ENCODE data around the gene SRBD1.

The SRBD1 gene

DNA sequence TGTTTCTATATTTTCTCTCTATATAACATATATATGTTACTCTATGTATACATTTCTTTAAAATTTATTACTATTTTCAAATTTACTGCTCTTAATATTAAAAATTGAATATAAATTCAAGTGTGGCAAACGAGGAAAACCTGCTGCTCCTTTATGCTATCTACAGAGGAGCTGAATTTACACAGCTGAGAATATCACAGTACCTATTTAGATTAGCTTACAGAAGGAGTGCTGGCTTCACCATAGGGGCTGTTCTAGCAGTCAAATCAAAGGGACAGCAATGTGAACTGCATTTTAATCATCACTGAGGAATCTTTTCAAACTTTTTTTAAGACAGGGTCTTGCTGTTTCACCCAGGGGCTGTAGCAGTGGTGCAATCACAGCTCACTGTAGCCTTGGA, 213.8 kb downstream of the SRBD1 start:
- Histone ChIP-seq H2AFZ (ENCODE audit: low read depth, low read length) (no peak overlapping the region), H3K9me3 (ENCODE audit: low read length) (no peaks in the 10 kb centered on the region), H3K36me3 (ENCODE audit: insufficient read depth, low read length) (peaks cover 3% of the 10 kb centered on the region), H3K4me3 (ENCODE audit: low read length) (no peak overlapping the region), H3K4me1 (ENCODE audit: insufficient read depth, low read length) (no peaks in the 10 kb centered on the region), H3K27me3 (ENCODE audit: insufficient read depth, low read length) (no peaks in the 10 kb centered on the region)

GRCh38 chr2:45396671-45397070, 214.4 kb downstream of the SRBD1 start:
- H3K36me3 ChIP-seq (ENCODE audit: insufficient read depth, low read length) = peaks cover 3% of the 10 kb centered on the region
- H3K4me1 ChIP-seq (ENCODE audit: insufficient read depth, low read length) = no peaks in the 10 kb centered on the region
- no peak overlapping the region for H3K4me3 ChIP-seq (ENCODE audit: low read length)
- H3K9me3 ChIP-seq (ENCODE audit: low read length) = no peaks in the 10 kb centered on the region
- H3K27me3 ChIP-seq (ENCODE audit: insufficient read depth, low read length) = no peaks in the 10 kb centered on the region
- no peak overlapping the region for H2AFZ ChIP-seq (ENCODE audit: low read depth, low read length)

- no peak overlapping the region for H3K4me3 ChIP-seq (ENCODE audit: low read length)
- peaks cover 3% of the 10 kb centered on the region for H3K36me3 ChIP-seq (ENCODE audit: insufficient read depth, low read length)
- no peak overlapping the region for H2AFZ ChIP-seq (ENCODE audit: low read depth, low read length)
- no peaks in the 10 kb centered on the region for H3K27me3 ChIP-seq (ENCODE audit: insufficient read depth, low read length)
- H3K9me3 ChIP-seq (ENCODE audit: low read length) = no peaks in the 10 kb centered on the region
- peaks cover 2% of the 10 kb centered on the region for H3K4me1 ChIP-seq (ENCODE audit: insufficient read depth, low read length)
Measured at GRCh38 chr2:45394842-45395241, 216.2 kb downstream of the SRBD1 start.

DNA sequence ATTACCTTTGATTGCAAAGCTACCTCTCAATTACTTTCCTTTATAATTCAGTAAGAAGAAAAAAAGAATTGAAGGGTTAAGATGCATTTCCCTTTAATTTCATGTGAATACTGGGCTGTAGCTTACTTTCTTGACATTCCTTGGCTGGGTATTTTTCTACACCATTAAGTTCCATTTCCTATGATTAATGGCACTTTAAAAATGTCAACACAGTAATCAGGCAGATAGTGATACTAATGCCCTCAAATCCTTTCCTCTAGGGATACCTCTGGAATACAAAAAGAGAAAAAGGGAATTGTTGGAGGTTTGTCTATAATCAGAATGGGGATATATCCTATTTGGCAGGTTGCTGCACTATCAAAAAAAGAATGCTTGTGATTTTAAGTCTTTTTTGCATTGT, 216.9 kb downstream of the SRBD1 start:
- no peaks in the 10 kb centered on the region for H3K9me3 ChIP-seq (ENCODE audit: low read length)
- H2AFZ ChIP-seq (ENCODE audit: low read depth, low read length) = no peak overlapping the region
- H3K4me3 ChIP-seq (ENCODE audit: low read length) = no peak overlapping the region
- H3K36me3 ChIP-seq (ENCODE audit: insufficient read depth, low read length) = peaks cover 6% of the 10 kb centered on the region
- peaks cover 2% of the 10 kb centered on the region for H3K4me1 ChIP-seq (ENCODE audit: insufficient read depth, low read length)
- no peaks in the 10 kb centered on the region for H3K27me3 ChIP-seq (ENCODE audit: insufficient read depth, low read length)

- Histone ChIP-seq H3K27me3 (ENCODE audit: insufficient read depth, low read length) (no peaks in the 10 kb centered on the region), H3K4me3 (ENCODE audit: low read length) (no peak overlapping the region), H3K4me1 (ENCODE audit: insufficient read depth, low read length) (peaks cover 2% of the 10 kb centered on the region), H2AFZ (ENCODE audit: low read depth, low read length) (no peak overlapping the region), H3K36me3 (ENCODE audit: insufficient read depth, low read length) (peaks cover 21% of the 10 kb centered on the region), H3K9me3 (ENCODE audit: low read length) (no peaks in the 10 kb centered on the region)
Measured at GRCh38 chr2:45391866-45392265, 219.2 kb downstream of the SRBD1 start.

GRCh38 chr2:45390861-45391260, 220.2 kb downstream of the SRBD1 start:
- H3K9me3 ChIP-seq (ENCODE audit: low read length) = no peaks in the 10 kb centered on the region
- no peak overlapping the region for H2AFZ ChIP-seq (ENCODE audit: low read depth, low read length)
- H3K4me3 ChIP-seq (ENCODE audit: low read length) = no peak overlapping the region
- peaks cover 21% of the 10 kb centered on the region for H3K36me3 ChIP-seq (ENCODE audit: insufficient read depth, low read length)
- H3K27me3 ChIP-seq (ENCODE audit: insufficient read depth, low read length) = no peaks in the 10 kb centered on the region
- peaks cover 2% of the 10 kb centered on the region for H3K4me1 ChIP-seq (ENCODE audit: insufficient read depth, low read length)

- H3K9me3 ChIP-seq (ENCODE audit: low read length) = no peaks in the 10 kb centered on the region
- peaks cover 2% of the 10 kb centered on the region for H3K4me1 ChIP-seq (ENCODE audit: insufficient read depth, low read length)
- peaks cover 21% of the 10 kb centered on the region for H3K36me3 ChIP-seq (ENCODE audit: insufficient read depth, low read length)
- H2AFZ ChIP-seq (ENCODE audit: low read depth, low read length) = no peak overlapping the region
- no peak overlapping the region for H3K4me3 ChIP-seq (ENCODE audit: low read length)
- no peaks in the 10 kb centered on the region for H3K27me3 ChIP-seq (ENCODE audit: insufficient read depth, low read length)
Measured at GRCh38 chr2:45390441-45390840, 220.6 kb downstream of the SRBD1 start.

GRCh38 chr2:45388541-45389100, 222.4 kb downstream of the SRBD1 start:
- peaks cover 2% of the 10 kb centered on the region for H3K4me1 ChIP-seq (ENCODE audit: insufficient read depth, low read length)
- H3K9me3 ChIP-seq (ENCODE audit: low read length) = no peaks in the 10 kb centered on the region
- H3K36me3 ChIP-seq (ENCODE audit: insufficient read depth, low read length) = peaks cover 21% of the 10 kb centered on the region
- H3K4me3 ChIP-seq (ENCODE audit: low read length) = no peak overlapping the region
- no peak overlapping the region for H2AFZ ChIP-seq (ENCODE audit: low read depth, low read length)
- H3K27me3 ChIP-seq (ENCODE audit: insufficient read depth, low read length) = no peaks in the 10 kb centered on the region

DNA sequence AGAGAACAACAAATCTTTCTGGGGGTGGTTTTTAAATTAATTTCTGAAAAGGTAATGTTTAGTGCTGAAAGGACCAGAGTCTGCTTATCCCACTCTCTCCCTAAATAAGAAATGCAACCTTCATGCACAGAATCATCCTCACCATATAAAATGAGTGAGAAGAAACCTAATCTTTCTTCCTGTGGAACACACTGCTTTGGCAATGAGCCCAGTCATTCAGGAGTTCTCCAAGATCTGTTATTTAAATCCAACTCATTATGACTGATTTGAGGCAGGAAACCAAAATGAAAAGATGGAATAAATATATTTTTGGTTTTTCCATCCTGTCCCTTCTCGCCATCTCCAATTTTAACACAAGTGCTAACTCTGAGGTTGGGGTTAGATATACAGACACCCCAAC, 228.3 kb downstream of the SRBD1 start:
- H3K27me3 ChIP-seq (ENCODE audit: insufficient read depth, low read length) = no peaks in the 10 kb centered on the region
- H3K36me3 ChIP-seq (ENCODE audit: insufficient read depth, low read length) = peaks cover 5% of the 10 kb centered on the region
- no peaks in the 10 kb centered on the region for H3K4me1 ChIP-seq (ENCODE audit: insufficient read depth, low read length)
- H3K9me3 ChIP-seq (ENCODE audit: low read length) = no peaks in the 10 kb centered on the region
- H2AFZ ChIP-seq (ENCODE audit: low read depth, low read length) = no peak overlapping the region
- no peak overlapping the region for H3K4me3 ChIP-seq (ENCODE audit: low read length)

DNA sequence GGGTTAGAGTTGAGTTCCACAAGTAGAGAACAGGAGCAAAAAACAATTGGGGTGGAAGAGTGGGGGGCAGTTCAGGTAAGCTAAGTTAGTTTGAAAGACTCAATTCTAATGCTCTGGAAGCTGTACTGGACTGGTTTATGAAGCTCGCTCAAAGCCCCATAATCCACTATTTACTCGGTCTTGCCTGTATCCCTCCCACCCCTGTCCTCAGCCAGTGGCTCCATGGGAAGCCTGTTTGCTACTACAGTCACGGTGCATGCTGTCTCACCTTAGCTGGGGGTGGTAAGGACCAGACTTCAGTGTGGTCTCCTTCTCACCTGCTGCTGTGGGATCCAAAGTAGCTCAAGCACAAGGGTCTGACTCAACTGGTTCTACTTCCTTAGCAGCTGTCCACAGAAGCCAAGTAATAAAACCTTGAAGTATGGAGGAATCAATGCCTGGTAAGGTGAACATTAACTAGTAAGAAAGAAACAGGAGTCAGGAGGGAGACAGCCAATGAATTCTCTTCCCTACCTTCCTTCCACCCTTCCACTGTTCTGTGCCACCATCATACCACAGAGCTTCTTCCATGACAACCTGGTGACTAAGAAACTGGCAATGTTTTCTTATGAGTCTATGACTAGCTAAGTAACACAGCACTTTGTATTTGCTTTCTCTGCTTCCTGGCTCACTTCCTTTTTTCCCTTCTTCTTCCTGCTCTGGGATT, 230.8 kb downstream of the SRBD1 start:
- H3K4me3 ChIP-seq (ENCODE audit: low read length) = no peak overlapping the region
- no peak overlapping the region for H2AFZ ChIP-seq (ENCODE audit: low read depth, low read length)
- no peaks in the 10 kb centered on the region for H3K4me1 ChIP-seq (ENCODE audit: insufficient read depth, low read length)
- no peaks in the 10 kb centered on the region for H3K9me3 ChIP-seq (ENCODE audit: low read length)
- no peaks in the 10 kb centered on the region for H3K36me3 ChIP-seq (ENCODE audit: insufficient read depth, low read length)
- no peaks in the 10 kb centered on the region for H3K27me3 ChIP-seq (ENCODE audit: insufficient read depth, low read length)

GRCh38 chr2:45379399-45380087, 231.5 kb downstream of the SRBD1 start:
- Histone ChIP-seq H3K4me1 (ENCODE audit: insufficient read depth, low read length) (no peaks in the 10 kb centered on the region), H3K36me3 (ENCODE audit: insufficient read depth, low read length) (no peaks in the 10 kb centered on the region), H2AFZ (ENCODE audit: low read depth, low read length) (no peak overlapping the region), H3K9me3 (ENCODE audit: low read length) (no peaks in the 10 kb centered on the region), H3K4me3 (ENCODE audit: low read length) (no peak overlapping the region), H3K27me3 (ENCODE audit: insufficient read depth, low read length) (no peaks in the 10 kb centered on the region)

GRCh38 chr2:45373534-45373933, 237.5 kb downstream of the SRBD1 start:
- H2AFZ ChIP-seq (ENCODE audit: low read depth, low read length) = no peak overlapping the region
- H3K9me3 ChIP-seq (ENCODE audit: low read length) = no peaks in the 10 kb centered on the region
- H3K4me1 ChIP-seq (ENCODE audit: insufficient read depth, low read length) = no peaks in the 10 kb centered on the region
- H3K27me3 ChIP-seq (ENCODE audit: insufficient read depth, low read length) = no peaks in the 10 kb centered on the region
- no peaks in the 10 kb centered on the region for H3K36me3 ChIP-seq (ENCODE audit: insufficient read depth, low read length)
- H3K4me3 ChIP-seq (ENCODE audit: low read length) = no peak overlapping the region

GRCh38 chr2:45370369-45370768, 240.7 kb downstream of the SRBD1 start:
- no peaks in the 10 kb centered on the region for H3K9me3 ChIP-seq (ENCODE audit: low read length)
- H3K4me3 ChIP-seq (ENCODE audit: low read length) = no peak overlapping the region
- H3K4me1 ChIP-seq (ENCODE audit: insufficient read depth, low read length) = no peaks in the 10 kb centered on the region
- no peaks in the 10 kb centered on the region for H3K36me3 ChIP-seq (ENCODE audit: insufficient read depth, low read length)
- H2AFZ ChIP-seq (ENCODE audit: low read depth, low read length) = no peak overlapping the region
- no peaks in the 10 kb centered on the region for H3K27me3 ChIP-seq (ENCODE audit: insufficient read depth, low read length)

Data from neuron (in vitro differentiated cells).